ENCODE measurements around the gene GALNS.

GALNS gene

GRCh38 chr16:88879788-88880055 is 23.0 kb upstream of the GALNS start:
- H3K36me3 ChIP-seq (ENCODE audit: control insufficient read depth, insufficient read depth, low read length): no peaks in the 10 kb centered on the region
- no peaks in the 10 kb centered on the region for H3K27me3 ChIP-seq (ENCODE audit: control insufficient read depth, insufficient read depth, low read length)
- H3K4me1 ChIP-seq (ENCODE audit: control insufficient read depth, insufficient read depth, low read length): no peaks in the 10 kb centered on the region
- H3K4me3 ChIP-seq (ENCODE audit: low read depth, low read length): no peak overlapping the region
- no peak overlapping the region for H3K9ac ChIP-seq (ENCODE audit: low read depth, low read length)
- H3K9me3 ChIP-seq (ENCODE audit: control insufficient read depth, insufficient read depth, low read length): no peaks in the 10 kb centered on the region

GRCh38 chr16:88878967-88879787 is 22.4 kb upstream of the GALNS start:
- no peak overlapping the region for H3K4me3 ChIP-seq (ENCODE audit: low read depth, low read length)
- H3K9ac ChIP-seq (ENCODE audit: low read depth, low read length): no peak overlapping the region
- no peaks in the 10 kb centered on the region for H3K4me1 ChIP-seq (ENCODE audit: control insufficient read depth, insufficient read depth, low read length)
- H3K27me3 ChIP-seq (ENCODE audit: control insufficient read depth, insufficient read depth, low read length): no peaks in the 10 kb centered on the region
- no peaks in the 10 kb centered on the region for H3K36me3 ChIP-seq (ENCODE audit: control insufficient read depth, insufficient read depth, low read length)
- H3K9me3 ChIP-seq (ENCODE audit: control insufficient read depth, insufficient read depth, low read length): no peaks in the 10 kb centered on the region

DNA sequence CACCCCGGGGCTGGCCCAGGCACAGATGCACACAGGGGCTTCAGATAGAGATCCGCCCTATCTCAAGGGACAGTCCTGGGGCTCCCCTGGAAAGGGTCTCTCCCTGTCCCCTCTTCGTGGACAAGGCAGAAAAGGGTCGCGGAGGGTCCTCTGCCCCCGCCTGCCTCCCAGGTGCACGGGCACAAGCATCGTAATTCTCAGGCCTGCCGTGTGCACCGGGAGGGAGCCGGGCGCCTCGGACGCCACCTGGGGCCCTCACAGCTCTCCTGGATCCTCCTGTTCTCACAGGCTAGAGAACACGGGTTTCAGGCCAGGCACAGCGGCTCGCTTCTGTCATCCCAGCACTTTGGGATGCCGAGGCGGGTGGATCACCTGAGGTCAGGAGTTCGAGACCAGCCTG is 21.6 kb upstream of the GALNS start:
- Histone ChIP-seq H3K9me3 (ENCODE audit: control insufficient read depth, insufficient read depth, low read length) (no peaks in the 10 kb centered on the region), H3K4me3 (ENCODE audit: low read depth, low read length) (no peak overlapping the region), H3K9ac (ENCODE audit: low read depth, low read length) (no peak overlapping the region), H3K27me3 (ENCODE audit: control insufficient read depth, insufficient read depth, low read length) (no peaks in the 10 kb centered on the region), H3K4me1 (ENCODE audit: control insufficient read depth, insufficient read depth, low read length) (no peaks in the 10 kb centered on the region), H3K36me3 (ENCODE audit: control insufficient read depth, insufficient read depth, low read length) (no peaks in the 10 kb centered on the region)

DNA sequence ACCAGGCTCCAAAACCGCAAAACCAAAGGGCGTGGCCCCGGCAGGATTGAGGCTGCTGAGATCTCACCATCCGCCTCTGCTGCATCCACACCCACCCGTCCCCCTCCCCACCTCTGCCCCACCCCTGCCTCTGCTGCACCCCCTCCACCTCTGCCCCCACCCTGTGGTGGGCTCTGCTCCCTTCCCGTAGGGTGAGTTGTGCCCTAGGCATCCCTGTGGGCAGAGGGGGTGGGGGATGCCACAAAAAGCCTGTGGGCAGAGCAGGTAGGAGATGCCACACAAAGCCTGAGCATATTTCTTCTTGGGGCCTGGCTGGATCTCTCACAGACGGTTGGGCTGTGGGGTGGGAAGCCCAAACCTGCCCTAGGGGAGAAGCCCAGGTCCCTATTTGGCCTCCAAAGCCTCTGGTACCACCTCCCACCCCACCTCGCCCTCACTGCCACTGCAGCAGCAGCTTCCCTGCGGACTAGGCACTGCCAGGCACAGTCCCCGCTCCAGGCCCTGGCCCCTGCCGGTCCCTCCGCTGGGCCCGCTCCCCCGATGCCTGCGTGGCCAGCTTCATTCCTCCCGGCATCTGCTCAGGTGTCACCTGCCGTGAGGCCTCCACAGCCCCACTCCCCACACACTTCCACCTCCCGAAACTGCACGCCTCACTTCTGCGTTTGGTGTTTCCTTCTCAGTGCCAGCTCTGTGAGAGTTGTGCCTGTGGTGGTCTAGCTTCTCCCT is 21.0 kb upstream of the GALNS start:
- Histone ChIP-seq H3K27me3 (ENCODE audit: control insufficient read depth, insufficient read depth, low read length) (no peaks in the 10 kb centered on the region), H3K36me3 (ENCODE audit: control insufficient read depth, insufficient read depth, low read length) (no peaks in the 10 kb centered on the region)

DNA sequence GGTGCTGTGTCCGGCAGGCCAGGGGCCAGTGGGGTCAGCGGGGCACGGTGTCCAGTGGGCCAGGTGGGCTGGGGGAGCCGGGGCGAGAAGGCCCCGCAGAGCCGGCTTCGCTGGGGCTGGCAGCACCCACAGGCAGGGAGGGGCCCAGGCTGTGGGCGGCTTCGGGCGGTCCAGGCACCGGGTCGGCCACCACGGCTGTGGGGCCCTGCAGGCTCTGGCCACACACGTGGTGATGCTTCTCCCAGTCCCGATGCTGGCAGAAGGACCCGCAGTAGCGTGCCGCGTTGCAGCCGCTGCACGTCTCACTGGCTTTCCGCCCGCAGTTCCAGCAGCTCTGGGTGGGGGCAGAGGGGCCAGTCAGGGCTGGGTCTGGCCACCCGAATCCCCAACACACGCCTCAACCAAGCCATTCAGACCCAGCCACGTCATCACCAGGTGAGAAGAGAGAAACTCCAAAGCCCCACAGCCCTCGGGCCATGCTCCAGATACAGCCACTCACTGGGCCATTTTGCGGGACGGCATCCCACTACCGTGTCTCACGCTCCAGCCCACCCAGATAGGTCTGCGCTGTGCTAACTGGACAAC is 20.3 kb upstream of the GALNS start:
- H3K27me3 ChIP-seq (ENCODE audit: control insufficient read depth, insufficient read depth, low read length): no peaks in the 10 kb centered on the region
- H3K36me3 ChIP-seq (ENCODE audit: control insufficient read depth, insufficient read depth, low read length): no peaks in the 10 kb centered on the region
- no peaks in the 10 kb centered on the region for H3K4me1 ChIP-seq (ENCODE audit: control insufficient read depth, insufficient read depth, low read length)
- no peak overlapping the region for H3K4me3 ChIP-seq (ENCODE audit: low read depth, low read length)
- no peak overlapping the region for H3K9ac ChIP-seq (ENCODE audit: low read depth, low read length)
- H3K9me3 ChIP-seq (ENCODE audit: control insufficient read depth, insufficient read depth, low read length): no peaks in the 10 kb centered on the region

More for the DNA sequence above, 21.0 kb upstream of the GALNS start:
- Histone ChIP-seq H3K9me3 (ENCODE audit: control insufficient read depth, insufficient read depth, low read length) (no peaks in the 10 kb centered on the region), H3K4me3 (ENCODE audit: low read depth, low read length) (no peak overlapping the region), H3K9ac (ENCODE audit: low read depth, low read length) (no peak overlapping the region), H3K4me1 (ENCODE audit: control insufficient read depth, insufficient read depth, low read length) (no peaks in the 10 kb centered on the region)

GRCh38 chr16:88875703-88876234 is 19.0 kb upstream of the GALNS start:
- Histone ChIP-seq H3K36me3 (ENCODE audit: control insufficient read depth, insufficient read depth, low read length) (no peaks in the 10 kb centered on the region), H3K4me3 (ENCODE audit: low read depth, low read length) (no peak overlapping the region), H3K4me1 (ENCODE audit: control insufficient read depth, insufficient read depth, low read length) (no peaks in the 10 kb centered on the region), H3K9ac (ENCODE audit: low read depth, low read length) (no peak overlapping the region), H3K27me3 (ENCODE audit: control insufficient read depth, insufficient read depth, low read length) (no peaks in the 10 kb centered on the region), H3K9me3 (ENCODE audit: control insufficient read depth, insufficient read depth, low read length) (no peaks in the 10 kb centered on the region)

GRCh38 chr16:88874938-88875599 is 18.3 kb upstream of the GALNS start:
- no peaks in the 10 kb centered on the region for H3K9me3 ChIP-seq (ENCODE audit: control insufficient read depth, insufficient read depth, low read length)
- H3K4me1 ChIP-seq (ENCODE audit: control insufficient read depth, insufficient read depth, low read length): no peaks in the 10 kb centered on the region
- no peak overlapping the region for H3K4me3 ChIP-seq (ENCODE audit: low read depth, low read length)
- H3K9ac ChIP-seq (ENCODE audit: low read depth, low read length): no peak overlapping the region
- no peaks in the 10 kb centered on the region for H3K27me3 ChIP-seq (ENCODE audit: control insufficient read depth, insufficient read depth, low read length)
- no peaks in the 10 kb centered on the region for H3K36me3 ChIP-seq (ENCODE audit: control insufficient read depth, insufficient read depth, low read length)

GRCh38 chr16:88872650-88873331 is 16.0 kb upstream of the GALNS start:
- no peaks in the 10 kb centered on the region for H3K27me3 ChIP-seq (ENCODE audit: control insufficient read depth, insufficient read depth, low read length)
- no peak overlapping the region for H3K9ac ChIP-seq (ENCODE audit: low read depth, low read length)
- no peaks in the 10 kb centered on the region for H3K36me3 ChIP-seq (ENCODE audit: control insufficient read depth, insufficient read depth, low read length)

DNA sequence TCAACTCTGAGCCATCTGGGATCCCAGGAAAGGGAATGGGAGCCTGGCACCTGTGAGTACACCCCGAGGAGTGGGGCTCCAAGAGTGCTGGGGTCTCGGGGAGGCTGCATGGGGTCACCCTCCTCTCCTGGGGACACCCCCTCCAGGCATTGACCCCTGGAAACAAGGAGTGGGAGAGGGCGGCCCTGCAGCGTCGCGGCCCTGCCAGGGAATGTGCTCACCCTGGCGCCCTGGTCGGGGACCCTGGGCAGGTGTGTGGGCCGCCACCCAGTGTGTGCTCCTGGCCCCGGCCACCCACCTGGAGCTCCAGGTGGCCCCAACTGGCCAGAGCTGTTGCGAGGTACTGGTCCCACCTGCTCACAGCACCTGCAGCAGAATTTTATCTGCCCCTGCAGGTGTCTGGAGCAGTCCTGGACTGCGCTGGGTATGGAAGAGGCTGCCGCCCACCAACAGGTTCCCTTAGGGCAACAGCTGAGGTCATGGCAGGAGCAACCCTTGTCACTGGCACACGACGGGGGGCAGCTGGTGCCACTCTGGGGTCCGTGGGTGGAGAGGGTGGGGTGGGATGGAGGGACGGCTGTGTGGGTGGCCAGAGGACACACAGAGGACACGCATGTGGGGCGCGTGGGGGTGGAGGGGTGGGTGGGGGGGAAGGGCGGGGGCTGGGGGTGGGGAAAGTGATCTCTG is 15.1 kb upstream of the GALNS start:
- Histone ChIP-seq H3K27me3 (ENCODE audit: control insufficient read depth, insufficient read depth, low read length) (no peaks in the 10 kb centered on the region), H3K9ac (ENCODE audit: low read depth, low read length) (no peak overlapping the region), H3K4me3 (ENCODE audit: low read depth, low read length) (no peak overlapping the region)

More at GRCh38 chr16:88872650-88873331, 16.0 kb upstream of the GALNS start:
- Histone ChIP-seq H3K9me3 (ENCODE audit: control insufficient read depth, insufficient read depth, low read length) (no peaks in the 10 kb centered on the region), H3K4me3 (ENCODE audit: low read depth, low read length) (no peak overlapping the region), H3K4me1 (ENCODE audit: control insufficient read depth, insufficient read depth, low read length) (no peaks in the 10 kb centered on the region)

DNA sequence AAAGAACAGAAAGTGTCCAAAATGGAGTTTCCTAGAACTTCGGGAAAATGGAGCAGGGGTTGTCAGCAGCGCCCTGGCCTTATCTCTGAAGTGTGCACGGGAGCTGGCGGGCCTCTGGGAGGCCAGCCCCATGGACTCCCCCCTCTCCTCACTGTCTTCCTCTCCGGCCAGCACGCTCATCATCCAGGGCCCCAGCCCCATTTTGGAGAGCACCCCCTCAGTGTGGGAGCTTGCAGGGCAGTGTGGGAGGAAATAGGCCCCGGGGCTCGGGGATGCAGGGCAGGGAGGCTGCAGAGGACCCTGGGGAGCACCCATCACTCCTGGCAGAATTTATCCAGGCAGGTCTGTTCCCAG is 14.6 kb upstream of the GALNS start:
- no peak overlapping the region for H3K9ac ChIP-seq (ENCODE audit: low read depth, low read length)
- no peaks in the 10 kb centered on the region for H3K27me3 ChIP-seq (ENCODE audit: control insufficient read depth, insufficient read depth, low read length)
- H3K9me3 ChIP-seq (ENCODE audit: control insufficient read depth, insufficient read depth, low read length): no peaks in the 10 kb centered on the region
- no peaks in the 10 kb centered on the region for H3K4me1 ChIP-seq (ENCODE audit: control insufficient read depth, insufficient read depth, low read length)
- H3K4me3 ChIP-seq (ENCODE audit: low read depth, low read length): no peak overlapping the region
- no peaks in the 10 kb centered on the region for H3K36me3 ChIP-seq (ENCODE audit: control insufficient read depth, insufficient read depth, low read length)

More for the DNA sequence above, 15.1 kb upstream of the GALNS start:
- Histone ChIP-seq H3K9me3 (ENCODE audit: control insufficient read depth, insufficient read depth, low read length) (no peaks in the 10 kb centered on the region), H3K4me1 (ENCODE audit: control insufficient read depth, insufficient read depth, low read length) (no peaks in the 10 kb centered on the region), H3K36me3 (ENCODE audit: control insufficient read depth, insufficient read depth, low read length) (no peaks in the 10 kb centered on the region)
